ENCODE results near the gene GPN3. TPM values are rescaled to one million over a fixed set of nuclear protein-coding genes. Genes with fewer than 3 reads are reported as not detected.

The GPN3 gene
- total and polyA plus RNA-seq, 2 of the 13 experiments (the other 11 are each of a cell fraction or from before 2014, with no cell fraction given), result 28.7 to 29.5 TPM

DNA sequence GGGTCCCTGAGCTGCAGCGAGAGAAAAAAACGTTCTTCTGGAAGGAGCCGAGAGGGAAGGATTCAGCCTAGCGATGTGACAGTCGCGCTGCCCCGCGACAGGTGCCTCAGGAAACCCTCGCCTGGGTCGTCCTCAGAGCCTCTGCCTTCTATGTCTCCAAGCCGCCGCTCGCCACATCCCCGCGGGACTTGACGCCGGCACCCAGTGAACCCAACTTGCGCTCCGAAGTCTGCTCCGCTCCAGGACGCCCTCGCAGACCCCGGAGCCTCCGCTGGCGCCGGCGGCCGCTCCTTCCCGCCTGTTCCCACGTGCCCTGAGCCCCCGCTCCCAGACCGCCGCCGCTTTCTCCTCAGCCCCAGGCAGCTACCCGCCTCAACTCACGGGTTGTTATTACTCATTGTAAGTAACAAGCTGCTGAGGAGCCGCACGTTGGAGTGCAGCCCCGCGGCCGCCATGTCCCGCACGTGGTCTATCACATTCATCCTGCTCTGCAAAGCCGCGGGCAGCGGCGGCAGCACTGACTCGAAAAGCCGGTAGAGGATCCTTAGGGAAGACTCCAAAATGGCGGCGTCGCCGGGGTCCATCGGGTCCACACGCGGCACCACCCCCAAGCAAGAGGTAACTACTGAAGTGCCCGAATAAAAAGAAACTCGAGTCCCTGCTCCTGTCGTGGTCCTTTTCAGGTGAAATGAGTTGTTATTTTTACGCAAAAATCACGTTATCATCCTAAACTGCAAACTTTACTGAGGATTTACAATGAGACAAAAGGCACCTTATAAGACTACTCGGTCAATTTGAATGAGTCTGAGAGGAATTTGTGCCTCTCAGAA lies 64.7 kb downstream of the GPN3 start, which contains the start of gene ANAPC7 (continued):
- peak; percentile 16 for TF ChIP-seq MED8 (CRISPR knock-in tag; IDR thresholded peaks at IDR 0.05; ENCODE audit: insufficient replicate concordance)
- TF ChIP-seq NPAS2 (CRISPR knock-in tag; IDR thresholded peaks at IDR 0.05; ENCODE audit: borderline replicate concordance), result no peak
- TF ChIP-seq ARHGAP35 (CRISPR knock-in tag; IDR thresholded peaks at IDR 0.05; ENCODE audit: borderline replicate concordance), result peak; percentile 92
- no peak for TF ChIP-seq ZNF557 (CRISPR knock-in tag; IDR thresholded peaks at IDR 0.05)
- peak; percentile 73; the same call in 1 of the 2 replicates for TF ChIP-seq MEF2D (CRISPR knock-in tag; IDR thresholded peaks at IDR 0.05)
- peak; percentile 14; the same call in 1 of the 2 replicates for TF ChIP-seq EEA1 (CRISPR knock-in tag; IDR thresholded peaks at IDR 0.05; ENCODE audit: borderline replicate concordance)
- no peak for TF ChIP-seq NR2F1 (CRISPR knock-in tag; IDR thresholded peaks at IDR 0.05)
- TF ChIP-seq KLF6 (CRISPR knock-in tag; IDR thresholded peaks at IDR 0.05), result 0 out of 2 replicates have a peak, but pooled peaks have one; percentile 26
- peak; percentile 57; the same call in 1 of the 2 replicates for TF ChIP-seq ZNF788 (CRISPR knock-in tag; IDR thresholded peaks at IDR 0.05; ENCODE audit: borderline replicate concordance)
- no peak for TF ChIP-seq ZNF567 (CRISPR knock-in tag; IDR thresholded peaks at IDR 0.05; ENCODE audit: borderline replicate concordance)
- no peak; the same call in 1 of the 2 replicates for TF ChIP-seq PPARG (CRISPR knock-in tag; conservative IDR thresholded peaks at IDR 0.05)
- peak; percentile 86 for TF ChIP-seq ZNF451 (CRISPR knock-in tag; IDR thresholded peaks at IDR 0.05)
- TF ChIP-seq ZNF33B (CRISPR knock-in tag; IDR thresholded peaks at IDR 0.05), result 0 out of 2 replicates have a peak, but pooled peaks have one; percentile 71
- TF ChIP-seq, protein P1, sequence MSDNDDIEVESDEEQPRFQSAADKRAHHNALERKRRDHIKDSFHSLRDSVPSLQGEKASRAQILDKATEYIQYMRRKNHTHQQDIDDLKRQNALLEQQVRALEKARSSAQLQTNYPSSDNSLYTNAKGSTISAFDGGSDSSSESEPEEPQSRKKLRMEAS (IDR thresholded peaks at IDR 0.05), result peak; percentile 98
- TF ChIP-seq, protein P2, sequence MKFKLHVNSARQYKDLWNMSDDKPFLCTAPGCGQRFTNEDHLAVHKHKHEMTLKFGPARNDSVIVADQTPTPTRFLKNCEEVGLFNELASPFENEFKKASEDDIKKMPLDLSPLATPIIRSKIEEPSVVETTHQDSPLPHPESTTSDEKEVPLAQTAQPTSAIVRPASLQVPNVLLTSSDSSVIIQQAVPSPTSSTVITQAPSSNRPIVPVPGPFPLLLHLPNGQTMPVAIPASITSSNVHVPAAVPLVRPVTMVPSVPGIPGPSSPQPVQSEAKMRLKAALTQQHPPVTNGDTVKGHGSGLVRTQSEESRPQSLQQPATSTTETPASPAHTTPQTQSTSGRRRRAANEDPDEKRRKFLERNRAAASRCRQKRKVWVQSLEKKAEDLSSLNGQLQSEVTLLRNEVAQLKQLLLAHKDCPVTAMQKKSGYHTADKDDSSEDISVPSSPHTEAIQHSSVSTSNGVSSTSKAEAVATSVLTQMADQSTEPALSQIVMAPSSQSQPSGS (CRISPR knock-in tag; IDR thresholded peaks at IDR 0.05), result peak; percentile 21; the same call in 1 of the 2 replicates
- TF ChIP-seq RBM39 (IDR thresholded peaks at IDR 0.05; ENCODE audit: low read depth, low read length, poor library complexity, severe bottlenecking), result peak; percentile 89
- TF ChIP-seq DR1 (CRISPR knock-in tag; IDR thresholded peaks at IDR 0.05), result no peak
- peak; percentile 66 for TF ChIP-seq KDM5B (CRISPR knock-in tag; IDR thresholded peaks at IDR 0.05; ENCODE audit: borderline replicate concordance)
- TF ChIP-seq ZFP82 (CRISPR knock-in tag; IDR thresholded peaks at IDR 0.05; ENCODE audit: borderline replicate concordance), result no peak
- TF ChIP-seq, protein P3, sequence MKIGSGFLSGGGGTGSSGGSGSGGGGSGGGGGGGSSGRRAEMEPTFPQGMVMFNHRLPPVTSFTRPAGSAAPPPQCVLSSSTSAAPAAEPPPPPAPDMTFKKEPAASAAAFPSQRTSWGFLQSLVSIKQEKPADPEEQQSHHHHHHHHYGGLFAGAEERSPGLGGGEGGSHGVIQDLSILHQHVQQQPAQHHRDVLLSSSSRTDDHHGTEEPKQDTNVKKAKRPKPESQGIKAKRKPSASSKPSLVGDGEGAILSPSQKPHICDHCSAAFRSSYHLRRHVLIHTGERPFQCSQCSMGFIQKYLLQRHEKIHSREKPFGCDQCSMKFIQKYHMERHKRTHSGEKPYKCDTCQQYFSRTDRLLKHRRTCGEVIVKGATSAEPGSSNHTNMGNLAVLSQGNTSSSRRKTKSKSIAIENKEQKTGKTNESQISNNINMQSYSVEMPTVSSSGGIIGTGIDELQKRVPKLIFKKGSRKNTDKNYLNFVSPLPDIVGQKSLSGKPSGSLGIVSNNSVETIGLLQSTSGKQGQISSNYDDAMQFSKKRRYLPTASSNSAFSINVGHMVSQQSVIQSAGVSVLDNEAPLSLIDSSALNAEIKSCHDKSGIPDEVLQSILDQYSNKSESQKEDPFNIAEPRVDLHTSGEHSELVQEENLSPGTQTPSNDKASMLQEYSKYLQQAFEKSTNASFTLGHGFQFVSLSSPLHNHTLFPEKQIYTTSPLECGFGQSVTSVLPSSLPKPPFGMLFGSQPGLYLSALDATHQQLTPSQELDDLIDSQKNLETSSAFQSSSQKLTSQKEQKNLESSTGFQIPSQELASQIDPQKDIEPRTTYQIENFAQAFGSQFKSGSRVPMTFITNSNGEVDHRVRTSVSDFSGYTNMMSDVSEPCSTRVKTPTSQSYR (CRISPR knock-in tag; IDR thresholded peaks at IDR 0.05; ENCODE audit: borderline replicate concordance), result peak; percentile 46; the same call in 1 of the 2 replicates
- TF ChIP-seq, protein P4, sequence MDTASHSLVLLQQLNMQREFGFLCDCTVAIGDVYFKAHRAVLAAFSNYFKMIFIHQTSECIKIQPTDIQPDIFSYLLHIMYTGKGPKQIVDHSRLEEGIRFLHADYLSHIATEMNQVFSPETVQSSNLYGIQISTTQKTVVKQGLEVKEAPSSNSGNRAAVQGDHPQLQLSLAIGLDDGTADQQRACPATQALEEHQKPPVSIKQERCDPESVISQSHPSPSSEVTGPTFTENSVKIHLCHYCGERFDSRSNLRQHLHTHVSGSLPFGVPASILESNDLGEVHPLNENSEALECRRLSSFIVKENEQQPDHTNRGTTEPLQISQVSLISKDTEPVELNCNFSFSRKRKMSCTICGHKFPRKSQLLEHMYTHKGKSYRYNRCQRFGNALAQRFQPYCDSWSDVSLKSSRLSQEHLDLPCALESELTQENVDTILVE (CRISPR knock-in tag; IDR thresholded peaks at IDR 0.05), result no peak; the same call in 1 of the 2 replicates
- TF ChIP-seq ZNF737 (CRISPR knock-in tag; IDR thresholded peaks at IDR 0.05; ENCODE audit: borderline replicate concordance), result 0 out of 2 replicates have a peak, but pooled peaks have one; percentile 64
- no peak for TF ChIP-seq ZNF20 (CRISPR knock-in tag; IDR thresholded peaks at IDR 0.05)

Measured in HepG2 (cell line).